Uterus (tissue), 4 donors: Measurements from ENCODE around the gene ERF. TPM values are rescaled to one million over a fixed set of nuclear protein-coding genes. Genes with fewer than 3 reads are reported as not detected.

Experiments used
- DNase-seq, 2 donors: peaks; one replicate each; pipeline ENCODE4 v3.0.0-alpha.2; 2019 to 2020
- H3K27ac ChIP-seq, 2 donors: fragments of 200-600 bp; sonication (generic); 1 replicate in 1 of 2; 2 replicates in 1 of 2; pipeline ENCODE4 v1.5.1; 2016 to 2018
- H3K27me3 ChIP-seq, 2 donors: fragments of 200-600 bp; sonication (generic); one replicate each; pipeline ENCODE4 v1.5.1; 2018 to 2019; ENCODE audit warnings: control low read depth in 1 of 2
- H3K36me3 ChIP-seq, 2 donors: fragments of 200-600 bp; sonication (generic); one replicate each; pipeline ENCODE4 v1.5.1; 2019; ENCODE audit warnings: control low read depth in 1 of 2
- H3K4me1 ChIP-seq, 2 donors: fragments of 200-600 bp; sonication (generic); one replicate each; pipeline ENCODE4 v1.5.1; 2018 to 2019; ENCODE audit warnings: control low read depth in 1 of 2
- H3K4me3 ChIP-seq, 2 donors: fragments of 200-600 bp; sonication (generic); 1 replicate in 1 of 2; 2 replicates in 1 of 2; pipeline ENCODE4 v1.5.1; 2018 to 2019; ENCODE audit warnings: mild to moderate bottlenecking in 1 of 2
- H3K9me3 ChIP-seq, 2 donors: fragments of 200-600 bp; sonication (generic); one replicate each; pipeline ENCODE4 v1.5.1; 2019; ENCODE audit warnings: control low read depth in 1 of 2
- CTCF ChIP-seq, 4 experiments: fragments of 200-600 bp in 2 of 4; fragments of 450-650 bp in 2 of 4; sonication (generic) in 2 of 4; IDR thresholded peaks; one replicate each; pipeline ENCODE4 v1.5.1; 2016 to 2019; ENCODE audit warnings: antibody characterized with exemption in 4 of 4, mild to moderate bottlenecking in 2 of 4, moderate library complexity in 1 of 4
- POLR2A ChIP-seq, 2 donors: fragments of 450-650 bp; IDR thresholded peaks; one replicate each; pipeline ENCODE4 v1.6.1; 2016; ENCODE audit warnings: antibody characterized with exemption in 2 of 2, mild to moderate bottlenecking in 1 of 2, moderate library complexity in 1 of 2
- intact Hi-C: fragments of 100-400 bp; cut with DNase I; formaldehyde crosslinking; loops from one replicate; pipeline ENCODE4 v1.15.1; 2023; ENCODE audit warnings: low total_unique reads
- total RNA-seq, 4 donors: library from RNA; depleted of rRNA in 3 of 4; stranded (reverse); fragments of >200 nt in 3 of 4; gene quantifications; one replicate each; pipeline versions ENCODE4 v1.1.0 to v1.2.4, GENCODE V29; 2014 to 2023
- donor health status: DM: yes; HTN: yes; CAD: no.

The ERF gene
- total RNA-seq, 4 donors from 2014 or later: 14.1 to 141 (median 42.9) TPM

- H3K27me3 ChIP-seq: no peaks in the 10 kb centered on the region
- no peak overlapping the region for H3K27ac ChIP-seq
- no peaks in the 10 kb centered on the region for H3K9me3 ChIP-seq
- H3K4me1 ChIP-seq: peaks cover 0 to 3% of the 10 kb centered on the region in 2 donors
- DNase-seq: no peak
- H3K36me3 ChIP-seq: no peaks in the 10 kb centered on the region
- TF ChIP-seq POLR2A (IDR thresholded peaks at IDR 0.05): no peak
- TF ChIP-seq CTCF (IDR thresholded peaks at IDR 0.05): no peak
- intact Hi-C loops: no loop called here
- no peak overlapping the region for H3K4me3 ChIP-seq
These were observed 24.4 kb downstream of the ERF start for GRCh38 chr19:42230571-42230970.

GRCh38 chr19:42229855-42230351, 25.0 kb downstream of the ERF start:
- no peak overlapping the region for H3K27ac ChIP-seq
- intact Hi-C loops: no loop called here

GRCh38 chr19:42229301-42229854, 25.6 kb downstream of the ERF start:
- H3K27ac ChIP-seq: no peak overlapping the region
- intact Hi-C loops: no loop called here
- TF ChIP-seq POLR2A (IDR thresholded peaks at IDR 0.05) (no peak), CTCF (IDR thresholded peaks at IDR 0.05) (no peak)
- H3K9me3 ChIP-seq: no peaks in the 10 kb centered on the region
- H3K4me3 ChIP-seq: no peak overlapping the region
- DNase-seq: no peak
- no peaks in the 10 kb centered on the region for H3K27me3 ChIP-seq
- H3K4me1 ChIP-seq: peaks cover 0 to 3% of the 10 kb centered on the region in 2 donors
- H3K36me3 ChIP-seq: no peaks in the 10 kb centered on the region

More at GRCh38 chr19:42229855-42230351, 25.0 kb downstream of the ERF start:
- Histone ChIP-seq H3K4me1 (peaks cover 0 to 3% of the 10 kb centered on the region in 2 donors), H3K9me3 (no peaks in the 10 kb centered on the region), H3K4me3 (no peak overlapping the region), H3K27me3 (no peaks in the 10 kb centered on the region), H3K36me3 (no peaks in the 10 kb centered on the region)
- no peak for TF ChIP-seq POLR2A (IDR thresholded peaks at IDR 0.05)
- no peak for TF ChIP-seq CTCF (IDR thresholded peaks at IDR 0.05)
- no peak for DNase-seq

GRCh38 chr19:42228641-42229040, 26.3 kb downstream of the ERF start:
- TF ChIP-seq POLR2A (IDR thresholded peaks at IDR 0.05) (no peak), CTCF (IDR thresholded peaks at IDR 0.05) (no peak)
- no peaks in the 10 kb centered on the region for H3K9me3 ChIP-seq
- no peak overlapping the region for H3K4me3 ChIP-seq
- no peaks in the 10 kb centered on the region for H3K36me3 ChIP-seq
- no peaks in the 10 kb centered on the region for H3K27me3 ChIP-seq
- no peak overlapping the region for H3K27ac ChIP-seq
- intact Hi-C loops: no loop called here
- peaks cover 0 to 3% of the 10 kb centered on the region in 2 donors for H3K4me1 ChIP-seq
- no peak for DNase-seq

- Histone ChIP-seq H3K36me3 (no peaks in the 10 kb centered on the region), H3K27ac (no peak overlapping the region), H3K4me1 (peaks cover 0 to 3% of the 10 kb centered on the region in 2 donors), H3K27me3 (no peaks in the 10 kb centered on the region), H3K4me3 (no peak overlapping the region), H3K9me3 (no peaks in the 10 kb centered on the region)
- no peak for TF ChIP-seq POLR2A (IDR thresholded peaks at IDR 0.05)
- no peak for TF ChIP-seq CTCF (IDR thresholded peaks at IDR 0.05)
- intact Hi-C loops: no loop called here
- no peak for DNase-seq
These were observed 28.0 kb downstream of the ERF start for GRCh38 chr19:42226886-42227285.
